GM06990 (cell line): Measurements from ENCODE around the gene IGFL1.
"Not testable (repeated sequence)": the region's sequence is repeated elsewhere in the genome, so short reads cannot be mapped to it uniquely, and the experiment has no call there.

ENCODE experiments used
- DNase-seq: peaks from one replicate; pipeline ENCODE4 v3.0.0-alpha.2; 2011; ENCODE audit not compliant: insufficient read length; ENCODE audit errors: extremely low read depth
- H3K27me3 ChIP-seq: replicated peaks from 2 replicates; pipeline ENCODE4 v1.6.0; 2011; ENCODE audit warnings: low read length; ENCODE audit not compliant: control insufficient read depth, insufficient read depth
- H3K36me3 ChIP-seq: 2 replicates; pipeline ENCODE4 v1.5.1; 2011; ENCODE audit warnings: low read length; ENCODE audit not compliant: control insufficient read depth, insufficient read depth
- H3K4me3 ChIP-seq: replicated peaks from 2 replicates; pipeline ENCODE4 v1.5.1; 2011; ENCODE audit warnings: low read depth, mild to moderate bottlenecking, control low read depth, low read length
- CTCF ChIP-seq: IDR thresholded peaks from 2 replicates; pipeline ENCODE4 v1.5.1; 2011; ENCODE audit warnings: low read length, control low read depth, mild to moderate bottlenecking, inconsistent platforms; ENCODE audit not compliant: insufficient read depth, poor library complexity, severe bottlenecking

Gene IGFL1

DNA sequence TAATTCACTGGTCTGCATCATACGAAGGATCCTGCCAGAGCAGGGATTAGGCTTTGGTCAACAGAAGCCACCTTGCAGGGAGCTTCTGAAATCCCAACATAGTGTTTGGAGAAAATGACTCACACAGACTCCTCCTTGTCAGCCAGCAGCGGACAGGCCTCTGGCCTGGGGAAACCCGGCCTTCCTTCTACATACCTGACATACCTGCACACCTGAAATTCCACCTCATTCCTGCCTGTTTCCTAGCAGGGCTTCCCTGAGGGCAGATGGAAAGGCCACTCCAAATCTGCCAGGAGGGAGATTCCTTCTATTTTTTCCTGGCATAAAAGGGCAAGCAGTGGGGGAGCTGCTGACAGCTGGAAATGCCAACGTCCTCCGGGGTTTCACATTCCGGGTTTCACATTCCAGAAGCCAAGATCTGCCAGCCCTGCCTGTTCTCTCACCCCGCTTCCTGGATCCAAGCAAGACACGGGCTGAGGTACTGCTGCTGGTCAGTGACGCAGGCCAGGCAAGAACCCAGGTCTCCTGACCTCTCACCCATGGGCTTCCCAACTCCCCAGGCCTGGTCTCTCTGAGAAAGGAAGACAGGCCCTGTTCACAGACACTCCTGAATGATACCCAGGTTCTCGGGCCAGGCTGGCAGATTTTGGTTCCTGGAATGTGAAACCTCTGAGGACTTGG, 18.2 kb upstream of the IGFL1 start:
- no peak overlapping the region for H3K4me3 ChIP-seq
- no peaks in the 10 kb centered on the region for H3K36me3 ChIP-seq
- DNase-seq, result no peak
- TF ChIP-seq CTCF, result no peak
- H3K27me3 ChIP-seq, result no peaks in the 10 kb centered on the region; the same call in none of the 2 replicates

DNA sequence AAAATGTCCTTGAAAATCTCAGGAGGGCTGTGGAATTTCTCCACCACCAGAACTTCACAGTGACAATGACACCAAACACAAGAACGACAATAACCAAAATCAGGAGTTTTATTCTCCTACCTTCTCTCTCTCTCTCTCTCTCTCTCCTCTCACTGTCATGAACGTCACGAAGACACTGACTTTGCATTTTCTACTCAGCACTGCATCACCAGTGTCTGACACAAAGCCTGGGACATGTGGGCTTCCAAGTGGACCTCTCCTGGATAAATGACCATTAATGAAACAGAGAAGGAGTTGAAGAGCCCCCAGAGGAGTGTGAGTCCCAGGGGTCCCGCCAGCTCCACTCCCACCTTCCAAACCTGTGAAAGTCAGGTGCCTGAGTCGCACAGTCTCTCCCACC, 16.9 kb upstream of the IGFL1 start:
- not testable (repeated sequence) for DNase-seq, H3K36me3 ChIP-seq, H3K27me3 ChIP-seq, H3K4me3 ChIP-seq

DNA sequence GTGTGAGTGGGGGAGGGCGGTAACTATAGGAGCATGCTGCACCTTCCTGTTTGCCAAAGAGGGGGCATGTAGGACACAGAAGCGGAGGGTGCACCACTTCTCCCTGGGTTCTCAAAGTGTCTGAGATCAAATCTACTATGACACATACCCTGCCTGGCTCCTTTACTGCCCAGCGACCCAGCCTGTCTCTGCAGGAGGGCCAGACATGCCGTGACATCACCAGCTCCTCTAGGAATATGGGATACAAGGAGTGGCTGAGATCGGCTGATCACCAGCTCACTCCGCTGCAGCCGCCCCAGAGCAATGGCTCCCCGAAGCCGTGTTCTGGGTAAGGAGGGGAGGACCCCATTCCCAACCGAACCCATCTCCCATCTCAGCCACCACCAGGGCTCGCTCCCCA, 16.4 kb upstream of the IGFL1 start:
- Histone ChIP-seq H3K36me3 (no peaks in the 10 kb centered on the region), H3K4me3 (no peak overlapping the region), H3K27me3 (no peaks in the 10 kb centered on the region; the same call in none of the 2 replicates)
- TF ChIP-seq CTCF, result no peak
- no peak for DNase-seq

- H3K4me3 ChIP-seq, result no peak overlapping the region
- no peak for DNase-seq
- no peak for TF ChIP-seq CTCF
- no peaks in the 10 kb centered on the region for H3K36me3 ChIP-seq
- H3K27me3 ChIP-seq, result no peaks in the 10 kb centered on the region; the same call in none of the 2 replicates
These were observed 15.7 kb upstream of the IGFL1 start for GRCh38 chr19:46213806-46214205.

DNA sequence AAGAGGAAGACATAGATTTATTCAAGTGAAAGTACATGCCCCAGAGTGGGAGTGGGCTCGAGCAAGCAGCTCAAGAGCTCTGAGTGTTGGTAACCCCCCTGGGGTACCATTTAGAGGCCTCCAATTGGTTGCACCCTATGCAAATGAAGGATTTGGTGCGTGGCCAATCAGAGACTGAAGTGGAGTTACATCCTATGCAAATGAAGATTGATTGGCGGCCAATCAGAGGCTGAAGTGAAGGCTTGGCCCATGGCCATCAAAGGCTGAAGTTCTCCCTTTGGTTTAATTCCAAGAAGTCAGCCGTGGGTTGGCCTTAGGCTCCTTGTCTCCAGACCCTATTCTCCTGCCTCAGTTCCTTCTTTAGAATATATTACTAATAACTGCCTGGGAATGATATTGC, 12.9 kb upstream of the IGFL1 start:
- no peaks in the 10 kb centered on the region; the same call in none of the 2 replicates for H3K27me3 ChIP-seq
- TF ChIP-seq CTCF, result no peak
- no peak overlapping the region for H3K4me3 ChIP-seq
- H3K36me3 ChIP-seq, result no peaks in the 10 kb centered on the region
- no peak for DNase-seq

- no peaks in the 10 kb centered on the region for H3K36me3 ChIP-seq
- no peaks in the 10 kb centered on the region; the same call in none of the 2 replicates for H3K27me3 ChIP-seq
- TF ChIP-seq CTCF, result no peak
- DNase-seq, result no peak
- H3K4me3 ChIP-seq, result no peak overlapping the region
These were observed 12.1 kb upstream of the IGFL1 start for GRCh38 chr19:46217476-46217875.
